ENCODE data around the gene NOC4L. TPM values are rescaled to one million over a fixed set of nuclear protein-coding genes. Genes with fewer than 3 reads are reported as not detected.

NOC4L gene
- polyA plus RNA-seq, 1 experiment: 8.1 TPM

DNA sequence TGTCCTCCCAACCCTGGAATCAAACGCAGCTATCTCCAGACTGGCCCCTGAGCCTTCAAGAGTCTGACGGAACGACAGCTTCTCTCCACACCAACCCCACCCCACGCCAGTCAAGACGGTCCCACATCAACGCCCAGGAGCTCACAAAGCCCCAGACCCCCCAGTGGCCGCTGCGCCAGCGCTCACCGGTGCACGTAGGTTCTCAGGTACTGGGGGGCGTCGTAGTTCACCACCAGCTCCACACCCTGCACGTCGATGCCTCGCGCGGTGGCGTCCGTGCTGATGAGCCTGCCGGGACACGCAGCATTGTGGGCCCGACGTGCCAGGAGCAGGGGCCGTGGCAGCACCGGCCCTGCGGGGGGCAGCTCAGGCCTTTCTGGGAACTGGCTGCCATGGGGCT is 4.3 kb upstream of the NOC4L start:
- DNase-seq (ENCODE audit: low read depth): no peak
- ChIA-PET POLR2A (no interaction called here), CTCF (interaction anchor here (0.8 kb wide), 1 partner anchor 499 kb away, joined by 3 read pairs; no protein-coding TSS in a partner anchor)
- TF ChIP-seq, protein P1, sequence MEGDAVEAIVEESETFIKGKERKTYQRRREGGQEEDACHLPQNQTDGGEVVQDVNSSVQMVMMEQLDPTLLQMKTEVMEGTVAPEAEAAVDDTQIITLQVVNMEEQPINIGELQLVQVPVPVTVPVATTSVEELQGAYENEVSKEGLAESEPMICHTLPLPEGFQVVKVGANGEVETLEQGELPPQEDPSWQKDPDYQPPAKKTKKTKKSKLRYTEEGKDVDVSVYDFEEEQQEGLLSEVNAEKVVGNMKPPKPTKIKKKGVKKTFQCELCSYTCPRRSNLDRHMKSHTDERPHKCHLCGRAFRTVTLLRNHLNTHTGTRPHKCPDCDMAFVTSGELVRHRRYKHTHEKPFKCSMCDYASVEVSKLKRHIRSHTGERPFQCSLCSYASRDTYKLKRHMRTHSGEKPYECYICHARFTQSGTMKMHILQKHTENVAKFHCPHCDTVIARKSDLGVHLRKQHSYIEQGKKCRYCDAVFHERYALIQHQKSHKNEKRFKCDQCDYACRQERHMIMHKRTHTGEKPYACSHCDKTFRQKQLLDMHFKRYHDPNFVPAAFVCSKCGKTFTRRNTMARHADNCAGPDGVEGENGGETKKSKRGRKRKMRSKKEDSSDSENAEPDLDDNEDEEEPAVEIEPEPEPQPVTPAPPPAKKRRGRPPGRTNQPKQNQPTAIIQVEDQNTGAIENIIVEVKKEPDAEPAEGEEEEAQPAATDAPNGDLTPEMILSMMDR (IDR thresholded peaks at IDR 0.05; ENCODE audit: insufficient read depth, low read depth, low read length): no peak
- no peak overlapping the region for H3K4me3 ChIP-seq (ENCODE audit: low read depth, low read length)
- peaks cover 33% of the 10 kb centered on the region for H3K36me3 ChIP-seq (ENCODE audit: control insufficient read depth, insufficient read depth, low read length)
- no peaks in the 10 kb centered on the region for H3K27me3 ChIP-seq (ENCODE audit: control insufficient read depth, insufficient read depth, low read length)

DNA sequence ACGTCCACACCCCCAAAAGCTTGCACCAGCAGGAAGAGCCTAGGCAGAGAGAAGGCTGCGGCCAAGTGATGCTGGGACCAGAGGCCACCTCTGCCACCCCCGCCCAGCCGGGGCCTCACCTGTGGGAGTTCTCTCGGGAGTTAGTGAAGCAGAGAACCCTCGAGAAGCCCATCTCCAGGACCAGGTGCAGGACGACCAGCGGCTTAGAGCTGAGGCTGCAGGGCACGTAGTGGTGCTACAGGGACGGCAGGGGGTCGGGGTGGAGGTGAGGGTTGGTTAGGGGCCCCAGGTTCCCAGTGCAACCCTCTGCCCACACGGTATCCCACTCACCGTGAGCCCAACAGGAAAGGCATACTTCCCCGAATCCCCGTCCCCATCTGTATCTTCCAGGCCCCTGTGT is 3.8 kb upstream of the NOC4L start:
- no peak for DNase-seq (ENCODE audit: low read depth)

DNA sequence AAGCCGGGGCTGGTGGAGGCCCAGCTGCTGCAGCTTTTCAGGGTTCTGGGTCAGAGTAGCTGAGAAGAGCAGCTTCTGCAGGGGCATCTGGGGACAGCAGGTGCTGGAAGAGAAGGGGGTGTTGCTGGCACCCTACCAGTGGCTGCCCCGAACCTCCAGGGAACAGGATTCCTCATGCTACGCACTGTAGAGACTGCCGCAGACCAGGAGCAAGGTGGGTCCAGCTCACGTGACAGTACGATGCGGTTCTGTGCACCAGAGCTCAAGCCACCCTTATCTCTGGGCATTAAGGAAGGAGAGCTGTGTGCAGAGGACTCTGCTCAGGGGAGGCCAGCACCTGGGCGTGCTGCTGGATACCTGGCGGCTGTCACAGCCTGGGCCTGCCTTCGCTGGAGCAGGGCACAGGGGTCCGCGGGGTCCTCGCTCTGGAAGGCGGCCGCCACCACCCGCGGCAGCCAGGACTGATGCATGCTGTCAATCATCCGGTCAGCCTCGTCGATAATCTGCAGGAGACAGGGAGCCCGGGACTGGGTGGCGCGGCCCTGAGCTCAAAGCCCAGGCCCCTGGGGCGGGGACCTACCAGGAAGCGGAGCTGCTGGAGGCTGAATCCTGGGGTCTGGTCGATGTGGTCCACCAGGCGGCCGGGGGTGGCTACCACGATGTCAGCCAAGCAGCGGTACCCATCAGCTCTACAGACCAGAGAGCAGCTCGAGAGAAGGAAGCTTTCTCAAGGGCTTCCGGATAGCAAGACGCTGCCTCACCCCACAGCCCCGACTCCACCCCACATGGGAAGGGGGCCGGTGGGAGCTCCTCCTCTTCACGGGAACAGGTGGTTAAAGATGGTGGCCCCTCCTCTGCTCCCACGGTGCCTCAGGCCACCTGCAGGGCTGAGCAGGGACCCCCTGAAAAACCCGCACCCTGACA is 3.1 kb upstream of the NOC4L start:
- Histone ChIP-seq H3K4me3 (ENCODE audit: low read depth, low read length) (no peak overlapping the region), H3K27me3 (ENCODE audit: control insufficient read depth, insufficient read depth, low read length) (no peaks in the 10 kb centered on the region), H3K36me3 (ENCODE audit: control insufficient read depth, insufficient read depth, low read length) (peaks cover 33% of the 10 kb centered on the region)
- ChIA-PET POLR2A (no interaction called here), CTCF (interaction anchor here (0.6 to 1.7 kb wide), 2 partner anchors 13 to 18 kb away, joined by 4 to 7 read pairs; no protein-coding TSS in a partner anchor)
- TF ChIP-seq, protein P1 (IDR thresholded peaks at IDR 0.05; ENCODE audit: insufficient read depth, low read depth, low read length): no peak
- no peak for DNase-seq (ENCODE audit: low read depth)

More for the DNA sequence above, 3.8 kb upstream of the NOC4L start:
- Histone ChIP-seq H3K27me3 (ENCODE audit: control insufficient read depth, insufficient read depth, low read length) (no peaks in the 10 kb centered on the region), H3K4me3 (ENCODE audit: low read depth, low read length) (no peak overlapping the region), H3K36me3 (ENCODE audit: control insufficient read depth, insufficient read depth, low read length) (peaks cover 33% of the 10 kb centered on the region)
- ChIA-PET CTCF (interaction anchor here (1.7 kb wide), 1 partner anchor 13 kb away, joined by 4 read pairs; no protein-coding TSS in a partner anchor), POLR2A (no interaction called here)
- TF ChIP-seq, protein P1 (IDR thresholded peaks at IDR 0.05; ENCODE audit: insufficient read depth, low read depth, low read length): no peak

DNA sequence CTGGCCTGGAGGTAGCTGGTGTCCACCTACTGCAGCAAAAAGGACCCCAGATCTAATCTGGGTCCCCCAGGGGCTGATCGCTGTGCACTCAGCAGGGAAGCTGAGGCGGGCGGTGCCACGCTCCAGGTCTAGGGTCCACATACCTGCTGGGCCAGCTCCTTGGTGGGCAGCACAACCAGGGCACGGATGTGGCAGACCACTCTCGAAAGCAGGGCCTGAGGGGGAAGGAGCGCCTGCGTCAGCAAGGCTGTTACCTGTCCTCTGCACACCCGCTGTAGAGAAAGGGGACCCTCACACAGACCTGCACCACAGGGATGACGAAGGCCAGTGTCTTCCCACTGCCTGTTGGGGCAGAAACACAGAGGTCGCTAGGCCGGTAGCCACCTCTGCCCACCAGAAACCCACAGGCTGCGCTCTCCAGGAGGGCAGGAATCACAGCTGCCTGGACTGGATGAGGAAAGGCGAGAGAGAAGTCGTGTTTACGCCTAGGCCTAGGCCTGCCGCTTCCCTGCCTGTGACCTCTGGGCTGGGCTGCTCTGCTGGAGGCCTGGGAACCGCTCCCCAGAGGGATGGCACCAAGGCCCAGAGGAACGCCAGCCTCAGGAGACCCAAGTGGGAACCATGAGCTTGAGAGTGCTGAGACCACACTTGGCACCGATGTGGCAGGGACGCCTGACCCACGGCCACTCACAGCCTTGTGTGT is 2.1 kb upstream of the NOC4L start:
- Histone ChIP-seq H3K4me3 (ENCODE audit: low read depth, low read length) (no peak overlapping the region), H3K36me3 (ENCODE audit: control insufficient read depth, insufficient read depth, low read length) (peaks cover 33% of the 10 kb centered on the region), H3K27me3 (ENCODE audit: control insufficient read depth, insufficient read depth, low read length) (no peaks in the 10 kb centered on the region)
- TF ChIP-seq, protein P1 (IDR thresholded peaks at IDR 0.05; ENCODE audit: insufficient read depth, low read depth, low read length): no peak
- ChIA-PET CTCF (interaction anchor here (1.7 kb wide), 1 partner anchor 12 kb away, joined by 4 read pairs; no protein-coding TSS in a partner anchor), POLR2A (no interaction called here)
- no peak for DNase-seq (ENCODE audit: low read depth)
